OCI-LY1 (cell line): ENCODE measurements around the gene ZNF467.

ENCODE experiments used
- H2AFZ ChIP-seq: fragments of 200-600 bp; sonication (generic), shearing (Covaris generic); 2 replicates; pipeline ENCODE4 v1.6.0; 2014; ENCODE audit warnings: antibody characterized with exemption, mild to moderate bottlenecking, low read length
- H3F3A ChIP-seq: fragments of 200-600 bp; sonication (generic), shearing (Covaris generic); 2 replicates; pipeline ENCODE4 v1.6.0; 2014; ENCODE audit warnings: mild to moderate bottlenecking, antibody characterized with exemption, low read length, moderate library complexity; ENCODE audit not compliant: insufficient read depth
- H3K27ac ChIP-seq: fragments of 200-600 bp; sonication (generic); 2 replicates; pipeline ENCODE4 v1.5.1; 2014; ENCODE audit warnings: low read length, mixed run types, mild to moderate bottlenecking, low read depth; ENCODE audit not compliant: poor library complexity, severe bottlenecking
- H3K27me3 ChIP-seq: fragments of 200-600 bp; sonication (generic); 2 replicates; pipeline ENCODE4 v1.6.0; 2014; ENCODE audit warnings: antibody characterized with exemption, mild to moderate bottlenecking, low read length, moderate library complexity; ENCODE audit not compliant: insufficient read depth
- H3K36me3 ChIP-seq: fragments of 200-600 bp; sonication (generic); 2 replicates; pipeline ENCODE4 v1.6.1; 2014; ENCODE audit warnings: mild to moderate bottlenecking, antibody characterized with exemption, low read length, moderate library complexity, mixed read lengths; ENCODE audit not compliant: insufficient read depth
- H3K4me1 ChIP-seq: fragments of 200-600 bp; sonication (generic); 2 replicates; pipeline ENCODE4 v1.5.1; 2014; ENCODE audit warnings: mild to moderate bottlenecking, low read length, moderate library complexity; ENCODE audit not compliant: insufficient read depth, severe bottlenecking
- H3K4me2 ChIP-seq: fragments of 200-600 bp; sonication (generic), shearing (Covaris generic); 2 replicates; pipeline ENCODE4 v1.6.1; 2014; ENCODE audit warnings: low read length
- H3K4me3 ChIP-seq: fragments of 200-600 bp; sonication (generic); 2 replicates; pipeline ENCODE4 v1.5.1; 2014; ENCODE audit warnings: low read length, low read depth, mild to moderate bottlenecking, mixed read lengths; ENCODE audit not compliant: poor library complexity, severe bottlenecking
- H3K79me2 ChIP-seq: fragments of 200-600 bp; shearing (Covaris generic); 2 replicates; pipeline ENCODE4 v1.6.1; 2016; ENCODE audit warnings: mixed run types, low read length, mixed read lengths; ENCODE audit not compliant: insufficient read depth
- H3K9ac ChIP-seq: fragments of 200-600 bp; sonication (generic), shearing (Covaris generic); 2 replicates; pipeline ENCODE4 v1.6.1; 2014; ENCODE audit warnings: mild to moderate bottlenecking, low read length, mixed read lengths
- H3K9me2 ChIP-seq: fragments of 200-600 bp; sonication (generic), shearing (Covaris generic); 2 replicates; pipeline ENCODE4 v1.6.1; 2014; ENCODE audit warnings: low read depth, mild to moderate bottlenecking, low read length, mixed read lengths
- H3K9me3 ChIP-seq: fragments of 200-600 bp; shearing (Covaris generic); 2 replicates; pipeline ENCODE4 v1.6.1; 2014; ENCODE audit warnings: low read length, mixed read lengths
- H4K20me1 ChIP-seq: fragments of 200-600 bp; sonication (generic), shearing (Covaris generic); 2 replicates; pipeline ENCODE4 v1.6.0; 2016; ENCODE audit warnings: mild to moderate bottlenecking, low read length; ENCODE audit not compliant: insufficient read depth
- EZH2 ChIP-seq: fragments of 200-600 bp; sonication (generic), shearing (Covaris generic); IDR thresholded peaks from 2 replicates; pipeline ENCODE4 v1.8.0; 2017; ENCODE audit warnings: borderline replicate concordance, mixed run types, mild to moderate bottlenecking, antibody characterized with exemption, low read length, moderate library complexity, mixed read lengths
- TF ChIP-seq, protein P1 (sequence below): fragments of 200-600 bp; sonication (generic), shearing (Covaris generic); IDR thresholded peaks from 2 replicates; pipeline ENCODE4 v1.5.1; 2017; ENCODE audit warnings: mild to moderate bottlenecking, antibody characterized with exemption, low read length, moderate library complexity, mixed read lengths

ZNF467 gene

DNA sequence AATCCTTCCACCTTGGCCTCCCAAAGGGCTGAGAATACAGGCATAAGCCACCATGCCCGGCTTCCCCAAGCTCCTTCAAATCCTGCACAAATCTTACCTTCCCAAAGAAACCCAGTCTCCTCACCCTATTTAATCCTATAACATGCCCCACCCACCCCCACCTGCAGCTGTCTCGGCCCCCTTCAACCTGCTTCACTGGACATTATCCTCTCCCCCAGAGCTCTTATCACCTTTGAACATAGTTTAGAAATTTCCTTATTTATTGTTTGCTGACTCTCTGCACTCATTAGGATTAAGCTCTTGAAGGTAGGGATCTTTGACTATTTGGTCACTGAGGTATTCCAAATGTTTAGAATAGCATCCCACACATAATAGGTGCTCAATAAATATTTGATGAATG, 3.5 kb downstream of the ZNF467 start:
- H3K9me3 ChIP-seq: no peaks in the 10 kb centered on the region
- H2AFZ ChIP-seq: no peak overlapping the region
- no peaks in the 10 kb centered on the region for H3K79me2 ChIP-seq
- TF ChIP-seq, protein P1, sequence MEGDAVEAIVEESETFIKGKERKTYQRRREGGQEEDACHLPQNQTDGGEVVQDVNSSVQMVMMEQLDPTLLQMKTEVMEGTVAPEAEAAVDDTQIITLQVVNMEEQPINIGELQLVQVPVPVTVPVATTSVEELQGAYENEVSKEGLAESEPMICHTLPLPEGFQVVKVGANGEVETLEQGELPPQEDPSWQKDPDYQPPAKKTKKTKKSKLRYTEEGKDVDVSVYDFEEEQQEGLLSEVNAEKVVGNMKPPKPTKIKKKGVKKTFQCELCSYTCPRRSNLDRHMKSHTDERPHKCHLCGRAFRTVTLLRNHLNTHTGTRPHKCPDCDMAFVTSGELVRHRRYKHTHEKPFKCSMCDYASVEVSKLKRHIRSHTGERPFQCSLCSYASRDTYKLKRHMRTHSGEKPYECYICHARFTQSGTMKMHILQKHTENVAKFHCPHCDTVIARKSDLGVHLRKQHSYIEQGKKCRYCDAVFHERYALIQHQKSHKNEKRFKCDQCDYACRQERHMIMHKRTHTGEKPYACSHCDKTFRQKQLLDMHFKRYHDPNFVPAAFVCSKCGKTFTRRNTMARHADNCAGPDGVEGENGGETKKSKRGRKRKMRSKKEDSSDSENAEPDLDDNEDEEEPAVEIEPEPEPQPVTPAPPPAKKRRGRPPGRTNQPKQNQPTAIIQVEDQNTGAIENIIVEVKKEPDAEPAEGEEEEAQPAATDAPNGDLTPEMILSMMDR: no peak
- TF ChIP-seq EZH2: no peak
- no peaks in the 10 kb centered on the region for H4K20me1 ChIP-seq
- H3K9ac ChIP-seq: no peak overlapping the region
- H3F3A ChIP-seq: no peaks in the 10 kb centered on the region
- H3K27ac ChIP-seq: no peak overlapping the region
- H3K27me3 ChIP-seq: 0 out of 2 replicates have a peak, but pooled peaks cover 8% of the 10 kb centered on the region
- no peaks in the 10 kb centered on the region for H3K36me3 ChIP-seq
- no peak overlapping the region for H3K4me3 ChIP-seq
- H3K9me2 ChIP-seq: no peaks in the 10 kb centered on the region
- no peak overlapping the region for H3K4me2 ChIP-seq
- peaks cover 15% of the 10 kb centered on the region for H3K4me1 ChIP-seq

DNA sequence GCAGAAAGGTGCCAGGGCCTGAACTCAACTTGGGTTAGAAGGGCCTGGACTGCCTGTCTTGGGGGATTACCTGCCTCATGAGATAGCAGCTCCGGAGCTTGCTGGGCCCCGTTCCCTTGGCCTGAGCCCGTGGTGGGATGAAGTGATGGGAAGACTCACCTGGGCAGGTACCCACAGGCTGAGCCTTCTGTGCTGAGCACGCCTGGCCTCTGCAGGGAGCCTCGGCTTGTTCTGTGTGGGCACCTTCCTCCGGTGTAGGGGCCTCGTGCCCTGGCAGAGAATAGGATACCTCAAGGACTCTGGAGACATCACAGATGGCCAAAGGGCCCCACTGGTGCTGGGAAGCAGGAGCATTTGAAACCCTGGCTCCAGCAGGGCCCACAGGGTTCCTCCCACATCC, 4.5 kb downstream of the ZNF467 start:
- Histone ChIP-seq H3K9me2 (no peaks in the 10 kb centered on the region), H3K27ac (no peak overlapping the region), H3K4me2 (no peak overlapping the region), H3K9me3 (no peaks in the 10 kb centered on the region), H3K9ac (no peak overlapping the region), H3K4me3 (no peak overlapping the region), H4K20me1 (no peaks in the 10 kb centered on the region), H3K36me3 (no peaks in the 10 kb centered on the region), H3F3A (no peaks in the 10 kb centered on the region), H3K4me1 (peaks cover 15% of the 10 kb centered on the region), H3K27me3 (0 out of 2 replicates have a peak, but pooled peaks cover 8% of the 10 kb centered on the region), H3K79me2 (no peaks in the 10 kb centered on the region), H2AFZ (no peak overlapping the region)
- TF ChIP-seq EZH2: no peak
- TF ChIP-seq, protein P1: no peak

DNA sequence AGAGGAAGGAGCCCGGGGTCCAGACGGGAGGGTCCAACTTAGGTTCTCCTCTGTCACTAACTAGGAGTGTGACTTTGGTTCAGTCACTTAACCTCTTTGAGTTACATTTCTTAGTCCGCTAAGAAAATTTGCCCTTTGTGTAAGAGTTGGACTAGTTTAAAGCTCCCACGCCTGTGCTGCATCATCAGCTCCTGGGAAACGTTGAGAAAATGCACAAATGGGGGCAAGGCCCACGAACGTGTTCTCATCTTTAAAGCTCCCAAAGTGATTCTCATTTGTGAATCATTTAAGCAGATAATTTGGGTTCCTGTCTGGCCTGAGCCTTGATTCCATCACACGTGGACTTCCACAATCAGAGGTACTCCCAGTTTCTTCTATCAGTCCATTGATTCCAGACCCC, 6.3 kb downstream of the ZNF467 start:
- Histone ChIP-seq H3K9me2 (no peaks in the 10 kb centered on the region), H3K4me2 (no peak overlapping the region), H3K4me3 (no peak overlapping the region), H3K27me3 (0 out of 2 replicates have a peak, but pooled peaks cover 5% of the 10 kb centered on the region), H2AFZ (no peak overlapping the region), H3K36me3 (no peaks in the 10 kb centered on the region), H3K9ac (no peak overlapping the region), H3K9me3 (no peaks in the 10 kb centered on the region), H4K20me1 (no peaks in the 10 kb centered on the region), H3K27ac (no peak overlapping the region), H3F3A (no peaks in the 10 kb centered on the region), H3K4me1 (peaks cover 4% of the 10 kb centered on the region), H3K79me2 (no peaks in the 10 kb centered on the region)
- TF ChIP-seq EZH2: no peak
- TF ChIP-seq, protein P1: no peak
